ENCODE measurements around the gene MINPP1. TPM values are rescaled to one million over a fixed set of nuclear protein-coding genes. Genes with fewer than 3 reads are reported as not detected.
"Not testable (repeated sequence)": the region's sequence is repeated elsewhere in the genome, so short reads cannot be mapped to it uniquely, and the experiment has no call there.

The MINPP1 gene
- total RNA-seq, 1 donor from 2014 or later, result 24.7 TPM

DNA sequence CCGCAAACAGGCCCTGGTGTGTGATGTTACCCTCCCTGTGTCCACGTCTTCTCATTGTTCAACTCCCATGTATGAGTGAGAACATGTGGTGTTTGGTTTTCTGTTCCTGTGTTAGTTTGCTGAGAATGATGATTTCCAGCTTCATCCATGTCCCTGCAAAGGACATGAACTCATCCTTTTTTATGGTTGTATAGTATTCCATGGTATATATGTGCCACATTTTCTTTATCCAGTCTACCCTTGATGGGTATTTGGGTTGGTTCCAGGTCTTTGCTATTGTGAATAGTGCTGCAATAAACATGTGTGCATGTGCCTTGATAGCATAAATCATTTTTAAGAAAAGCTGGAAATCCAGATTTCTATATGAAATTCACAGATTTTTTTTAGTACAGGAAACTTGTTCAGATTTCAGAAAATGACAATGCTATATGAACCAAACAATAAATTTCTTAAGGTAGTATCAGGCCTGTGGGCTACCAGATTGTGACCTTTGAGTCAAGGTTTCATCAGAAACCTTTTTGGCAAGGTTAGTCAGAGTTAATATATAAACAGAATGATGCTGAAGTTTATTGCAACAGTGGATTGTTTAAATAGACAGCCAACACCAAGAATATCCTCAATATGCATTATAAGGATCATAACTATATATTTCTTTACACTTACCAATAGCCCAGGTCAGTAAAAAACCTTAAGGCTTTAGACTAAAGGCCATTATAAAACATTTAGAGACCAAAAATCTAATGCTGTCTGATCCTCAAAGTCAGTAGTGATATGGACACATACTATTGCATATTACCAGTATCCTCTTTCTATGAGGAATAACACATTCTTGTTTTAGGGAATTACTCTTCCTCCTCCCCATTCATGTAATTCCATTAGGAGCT is 86.3 kb downstream of the MINPP1 start:
- Histone ChIP-seq H3K79me2 (ENCODE audit: insufficient read depth, low read length) (no peaks in the 10 kb centered on the region), H3K36me3 (ENCODE audit: insufficient read depth, low read length) (no peaks in the 10 kb centered on the region), H3K4me2 (ENCODE audit: low read length) (no peak overlapping the region), H3K9me3 (ENCODE audit: insufficient read depth, low read depth, low read length) (no peaks in the 10 kb centered on the region), H3K4me3 (ENCODE audit: insufficient read depth, low read depth, low read length) (no peak overlapping the region), H3K9ac (ENCODE audit: low read length) (no peak overlapping the region), H3K27me3 (ENCODE audit: insufficient read depth, low read length) (no peaks in the 10 kb centered on the region), H4K20me1 (ENCODE audit: insufficient read depth, low read length) (no peaks in the 10 kb centered on the region), H3K27ac (ENCODE audit: low read depth, low read length) (no peak overlapping the region), H3K4me1 (ENCODE audit: insufficient read depth, low read length) (peaks cover 9% of the 10 kb centered on the region), H2AFZ (ENCODE audit: low read depth, low read length) (no peak overlapping the region)
- H3K27ac Mint-ChIP-seq (ENCODE audit: unreplicated experiment), result no peak overlapping the region
- DNase-seq (ENCODE audit: low read depth) (no peak), FAIRE-seq (no peak)
- peaks cover 7% of the 10 kb centered on the region for H3K27me3 Mint-ChIP-seq (ENCODE audit: low read depth, unreplicated experiment)
- peaks cover 5% of the 10 kb centered on the region for H3K4me1 Mint-ChIP-seq (ENCODE audit: low read depth, unreplicated experiment)
- no peaks in the 10 kb centered on the region for H3K36me3 Mint-ChIP-seq (ENCODE audit: low read depth, unreplicated experiment)
- H3K4me3 Mint-ChIP-seq (ENCODE audit: unreplicated experiment), result no peak overlapping the region
- TF ChIP-seq EZH2 (IDR thresholded peaks at IDR 0.05; ENCODE audit: insufficient read depth, low read length), result no peak
- TF ChIP-seq, protein P1, sequence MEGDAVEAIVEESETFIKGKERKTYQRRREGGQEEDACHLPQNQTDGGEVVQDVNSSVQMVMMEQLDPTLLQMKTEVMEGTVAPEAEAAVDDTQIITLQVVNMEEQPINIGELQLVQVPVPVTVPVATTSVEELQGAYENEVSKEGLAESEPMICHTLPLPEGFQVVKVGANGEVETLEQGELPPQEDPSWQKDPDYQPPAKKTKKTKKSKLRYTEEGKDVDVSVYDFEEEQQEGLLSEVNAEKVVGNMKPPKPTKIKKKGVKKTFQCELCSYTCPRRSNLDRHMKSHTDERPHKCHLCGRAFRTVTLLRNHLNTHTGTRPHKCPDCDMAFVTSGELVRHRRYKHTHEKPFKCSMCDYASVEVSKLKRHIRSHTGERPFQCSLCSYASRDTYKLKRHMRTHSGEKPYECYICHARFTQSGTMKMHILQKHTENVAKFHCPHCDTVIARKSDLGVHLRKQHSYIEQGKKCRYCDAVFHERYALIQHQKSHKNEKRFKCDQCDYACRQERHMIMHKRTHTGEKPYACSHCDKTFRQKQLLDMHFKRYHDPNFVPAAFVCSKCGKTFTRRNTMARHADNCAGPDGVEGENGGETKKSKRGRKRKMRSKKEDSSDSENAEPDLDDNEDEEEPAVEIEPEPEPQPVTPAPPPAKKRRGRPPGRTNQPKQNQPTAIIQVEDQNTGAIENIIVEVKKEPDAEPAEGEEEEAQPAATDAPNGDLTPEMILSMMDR (IDR thresholded peaks at IDR 0.05; ENCODE audit: insufficient read depth, low read depth, low read length), result no peak
- no peaks in the 10 kb centered on the region for H3K9me3 Mint-ChIP-seq (ENCODE audit: unreplicated experiment)

DNA sequence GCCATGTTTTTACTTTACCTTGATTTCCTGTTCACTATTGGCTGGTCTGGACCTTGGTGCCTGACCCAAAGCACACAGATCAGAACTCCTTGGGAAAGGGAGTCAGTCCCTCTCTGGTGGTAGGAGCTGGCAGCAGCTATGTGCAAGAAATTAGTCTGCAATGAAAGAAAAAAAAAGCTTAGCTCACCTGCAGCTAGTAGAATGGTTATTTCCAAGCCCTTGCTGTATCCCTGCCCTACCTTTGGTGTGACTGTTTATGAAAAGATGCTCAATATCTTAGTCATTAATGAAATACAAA is 86.8 kb downstream of the MINPP1 start:
- Mint-ChIP-seq H3K36me3 (ENCODE audit: low read depth, unreplicated experiment) (no peaks in the 10 kb centered on the region), H3K9me3 (ENCODE audit: unreplicated experiment) (no peaks in the 10 kb centered on the region), H3K27ac (ENCODE audit: unreplicated experiment) (no peak overlapping the region), H3K4me1 (ENCODE audit: low read depth, unreplicated experiment) (peaks cover 1% of the 10 kb centered on the region), H3K27me3 (ENCODE audit: low read depth, unreplicated experiment) (peaks cover 7% of the 10 kb centered on the region), H3K4me3 (ENCODE audit: unreplicated experiment) (no peak overlapping the region)
- Histone ChIP-seq H3K36me3 (ENCODE audit: insufficient read depth, low read length) (no peaks in the 10 kb centered on the region), H3K4me3 (ENCODE audit: insufficient read depth, low read depth, low read length) (no peak overlapping the region), H3K27ac (ENCODE audit: low read depth, low read length) (no peak overlapping the region), H4K20me1 (ENCODE audit: insufficient read depth, low read length) (no peaks in the 10 kb centered on the region), H3K79me2 (ENCODE audit: insufficient read depth, low read length) (no peaks in the 10 kb centered on the region), H3K9me3 (ENCODE audit: insufficient read depth, low read depth, low read length) (no peaks in the 10 kb centered on the region), H3K4me2 (ENCODE audit: low read length) (no peak overlapping the region), H3K4me1 (ENCODE audit: insufficient read depth, low read length) (peaks cover 9% of the 10 kb centered on the region), H2AFZ (ENCODE audit: low read depth, low read length) (no peak overlapping the region), H3K9ac (ENCODE audit: low read length) (no peak overlapping the region), H3K27me3 (ENCODE audit: insufficient read depth, low read length) (no peaks in the 10 kb centered on the region)
- FAIRE-seq, result no peak
- DNase-seq (ENCODE audit: low read depth), result no peak
- no peak for TF ChIP-seq EZH2 (IDR thresholded peaks at IDR 0.05; ENCODE audit: insufficient read depth, low read length)
- TF ChIP-seq, protein P1 (IDR thresholded peaks at IDR 0.05; ENCODE audit: insufficient read depth, low read depth, low read length), result no peak

DNA sequence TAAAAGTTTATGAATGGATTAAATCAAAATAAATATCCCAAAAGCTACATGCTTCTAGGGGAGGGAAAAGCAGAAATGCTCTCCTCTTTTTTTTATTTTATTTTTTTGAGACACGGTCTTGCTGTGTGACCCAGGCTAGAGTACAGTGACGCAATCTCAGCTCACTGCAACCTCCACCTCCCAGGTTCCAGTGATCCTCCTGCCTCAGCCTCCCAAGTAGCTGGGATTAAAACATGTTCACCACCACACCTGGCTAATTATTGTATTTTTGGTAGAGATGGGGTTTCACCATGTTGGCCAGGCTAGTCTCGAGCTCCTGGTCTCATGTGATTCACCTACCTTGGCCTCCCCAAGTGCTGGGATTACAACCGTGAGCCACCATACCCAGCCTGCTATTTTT is 88.2 kb downstream of the MINPP1 start:
- H3K27ac Mint-ChIP-seq (ENCODE audit: unreplicated experiment); H3K4me3 ChIP-seq (ENCODE audit: insufficient read depth, low read depth, low read length); H3K27me3 Mint-ChIP-seq (ENCODE audit: low read depth, unreplicated experiment); H3K36me3 ChIP-seq (ENCODE audit: insufficient read depth, low read length); H3K79me2 ChIP-seq (ENCODE audit: insufficient read depth, low read length); H3K9ac ChIP-seq (ENCODE audit: low read length); H3K4me3 Mint-ChIP-seq (ENCODE audit: unreplicated experiment); DNase-seq (ENCODE audit: low read depth); H3K36me3 Mint-ChIP-seq (ENCODE audit: low read depth, unreplicated experiment); H2AFZ ChIP-seq (ENCODE audit: low read depth, low read length); H4K20me1 ChIP-seq (ENCODE audit: insufficient read depth, low read length); H3K9me3 Mint-ChIP-seq (ENCODE audit: unreplicated experiment); H3K27ac ChIP-seq (ENCODE audit: low read depth, low read length); FAIRE-seq; H3K27me3 ChIP-seq (ENCODE audit: insufficient read depth, low read length); H3K4me1 Mint-ChIP-seq (ENCODE audit: low read depth, unreplicated experiment); H3K4me1 ChIP-seq (ENCODE audit: insufficient read depth, low read length); H3K9me3 ChIP-seq (ENCODE audit: insufficient read depth, low read depth, low read length); H3K4me2 ChIP-seq (ENCODE audit: low read length): not testable (repeated sequence)

Measured in astrocyte (in vitro differentiated cells and primary cell).